T1000 (cell line): ENCODE results near the gene C17orf58.

Experiments used
- DNase-seq: peaks from one replicate; lab custom pipeline; 2025; ENCODE audit warnings: mixed read lengths; lab: John Stamatoyannopoulos, UW

Gene C17orf58

DNA sequence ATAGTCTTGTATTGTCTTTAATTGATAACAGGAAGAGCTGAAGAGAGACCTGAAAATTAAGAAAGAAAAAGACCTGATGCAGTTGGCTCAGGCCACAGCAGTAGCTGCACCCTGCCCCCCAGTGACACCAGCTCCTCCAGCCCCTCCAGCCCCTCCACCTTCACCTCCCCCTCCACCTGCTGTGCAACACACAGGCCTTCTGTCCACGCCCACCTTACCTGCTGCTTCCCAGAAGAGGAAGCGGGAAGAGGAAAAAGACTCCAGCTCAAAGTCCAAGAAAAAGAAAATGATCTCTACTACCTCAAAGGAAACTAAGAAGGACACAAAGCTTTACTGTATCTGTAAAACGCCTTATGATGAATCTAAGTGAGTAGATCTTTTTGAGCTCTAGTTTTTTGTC, 36.8 kb downstream of the C17orf58 start:
- no peak for DNase-seq

DNA sequence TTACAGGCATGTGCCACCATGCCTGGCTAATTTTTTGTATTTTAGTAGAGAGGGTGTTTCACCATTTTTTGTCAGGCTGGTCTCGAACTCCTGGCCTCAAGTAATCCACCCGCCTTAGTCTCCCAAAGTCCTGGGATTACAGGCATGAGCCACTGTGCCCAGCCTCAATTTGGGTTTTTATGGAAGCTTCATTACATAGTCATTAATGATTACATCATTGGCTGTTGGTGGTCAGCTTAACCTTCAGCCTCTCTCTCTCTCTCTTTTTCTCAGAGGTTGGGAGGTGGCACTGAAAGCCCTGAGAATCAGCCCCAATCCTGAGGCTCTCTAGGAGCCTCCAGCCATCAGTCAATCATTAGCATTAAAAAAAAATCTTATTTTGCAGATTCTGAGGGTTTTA, 45.3 kb downstream of the C17orf58 start:
- DNase-seq: no peak

- DNase-seq: no peak
These were observed 48.9 kb downstream of the C17orf58 start for GRCh38 chr17:67947325-67947813.

DNA sequence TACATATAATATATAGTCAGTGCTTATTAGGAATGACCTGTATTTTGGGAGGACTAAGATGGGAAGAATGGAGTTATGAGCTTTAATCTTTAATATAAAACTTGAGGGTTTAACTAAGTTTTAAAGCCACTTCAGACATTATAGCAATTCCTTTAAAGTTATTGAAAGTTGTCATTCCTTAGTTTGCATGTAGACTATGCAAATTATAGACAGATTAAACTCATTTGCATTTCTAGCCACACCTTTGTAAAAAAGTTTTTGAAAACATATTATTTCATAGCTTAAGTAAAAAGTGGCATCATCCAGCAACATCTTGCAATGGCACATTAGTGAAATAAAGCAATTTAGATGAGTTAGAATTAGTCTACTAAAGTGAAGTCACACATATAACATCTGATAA, 49.8 kb downstream of the C17orf58 start:
- DNase-seq: no peak

- DNase-seq: no peak
These were observed 52.2 kb downstream of the C17orf58 start for GRCh38 chr17:67944035-67944434.

DNA sequence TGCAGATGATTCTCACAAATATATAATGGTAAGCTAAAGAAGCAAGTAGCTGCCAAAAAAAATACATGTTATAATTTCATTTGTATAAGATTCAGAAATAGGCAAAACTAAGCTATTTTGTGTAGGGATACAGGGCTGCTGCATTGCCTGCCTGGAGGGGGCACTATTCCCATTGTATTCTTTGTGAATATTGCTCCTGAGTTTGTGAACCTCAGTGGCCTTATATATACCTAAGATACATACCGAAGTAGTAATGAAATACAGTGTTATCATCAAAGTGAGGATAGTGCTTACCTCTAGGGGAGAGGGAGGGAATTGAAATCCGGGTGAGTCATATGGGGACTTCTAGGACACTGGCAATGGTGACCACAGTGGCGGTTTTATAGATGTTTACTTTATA, 53.5 kb downstream of the C17orf58 start:
- no peak for DNase-seq
